ENCODE data around the gene LIPT2.

LIPT2 gene

DNA sequence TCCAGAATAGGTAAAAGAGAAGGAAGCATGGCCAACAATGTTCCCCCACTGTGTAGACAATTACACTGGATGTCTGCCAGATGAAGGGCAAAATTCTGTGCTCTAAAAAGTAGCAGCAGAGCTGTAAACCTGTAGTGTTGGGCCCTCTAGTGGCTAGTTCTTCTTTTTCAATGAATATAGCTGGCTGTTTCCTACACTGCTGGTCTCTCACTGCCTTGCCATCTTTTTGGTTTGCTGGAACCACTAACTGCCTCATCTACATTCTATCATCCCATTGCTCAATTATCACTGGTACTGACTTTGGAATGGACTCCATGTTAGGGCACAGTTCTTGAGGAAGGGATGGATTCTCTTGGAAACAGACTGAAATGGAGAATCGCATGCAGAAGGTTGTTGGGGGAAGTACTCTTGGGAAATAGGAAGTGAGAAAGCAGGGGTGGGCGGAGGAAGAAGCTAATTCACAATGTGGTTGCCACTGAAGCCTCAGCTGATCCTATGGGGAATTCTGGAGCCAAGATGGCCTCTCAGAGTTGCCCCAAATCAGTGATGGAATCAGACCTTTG lies 44.1 kb downstream of the LIPT2 start:
- TF ChIP-seq, protein P1, sequence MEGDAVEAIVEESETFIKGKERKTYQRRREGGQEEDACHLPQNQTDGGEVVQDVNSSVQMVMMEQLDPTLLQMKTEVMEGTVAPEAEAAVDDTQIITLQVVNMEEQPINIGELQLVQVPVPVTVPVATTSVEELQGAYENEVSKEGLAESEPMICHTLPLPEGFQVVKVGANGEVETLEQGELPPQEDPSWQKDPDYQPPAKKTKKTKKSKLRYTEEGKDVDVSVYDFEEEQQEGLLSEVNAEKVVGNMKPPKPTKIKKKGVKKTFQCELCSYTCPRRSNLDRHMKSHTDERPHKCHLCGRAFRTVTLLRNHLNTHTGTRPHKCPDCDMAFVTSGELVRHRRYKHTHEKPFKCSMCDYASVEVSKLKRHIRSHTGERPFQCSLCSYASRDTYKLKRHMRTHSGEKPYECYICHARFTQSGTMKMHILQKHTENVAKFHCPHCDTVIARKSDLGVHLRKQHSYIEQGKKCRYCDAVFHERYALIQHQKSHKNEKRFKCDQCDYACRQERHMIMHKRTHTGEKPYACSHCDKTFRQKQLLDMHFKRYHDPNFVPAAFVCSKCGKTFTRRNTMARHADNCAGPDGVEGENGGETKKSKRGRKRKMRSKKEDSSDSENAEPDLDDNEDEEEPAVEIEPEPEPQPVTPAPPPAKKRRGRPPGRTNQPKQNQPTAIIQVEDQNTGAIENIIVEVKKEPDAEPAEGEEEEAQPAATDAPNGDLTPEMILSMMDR (IDR thresholded peaks at IDR 0.05): peak; percentile 50
- no peak overlapping the region for H3K4me3 ChIP-seq
- DNase-seq (ENCODE audit: low spot score): no peak
- H3K27ac ChIP-seq: no peak overlapping the region

- TF ChIP-seq, protein P1 (IDR thresholded peaks at IDR 0.05): no peak
- Histone ChIP-seq H3K27ac (no peak overlapping the region), H3K4me3 (no peak overlapping the region)
- no peak for DNase-seq (ENCODE audit: low spot score)
Measured at GRCh38 chr11:74447720-74448119, 45.8 kb downstream of the LIPT2 start.

- Histone ChIP-seq H3K4me3 (no peak overlapping the region), H3K27ac (no peak overlapping the region)
- DNase-seq (ENCODE audit: low spot score): no peak
- TF ChIP-seq, protein P1 (IDR thresholded peaks at IDR 0.05): no peak
Measured at GRCh38 chr11:74446532-74446938, 47.0 kb downstream of the LIPT2 start.

GRCh38 chr11:74444173-74444826 lies 49.2 kb downstream of the LIPT2 start:
- TF ChIP-seq, protein P1 (IDR thresholded peaks at IDR 0.05): no peak
- DNase-seq (ENCODE audit: low spot score): no peak
- H3K27ac ChIP-seq: peak overlapping the region in 1 of 2 donors; percentile 81
- H3K4me3 ChIP-seq: peak overlapping the region; percentile 20

- TF ChIP-seq, protein P1 (IDR thresholded peaks at IDR 0.05): no peak
- peak overlapping the region; percentile 20 for H3K4me3 ChIP-seq
Measured at GRCh38 chr11:74443071-74443864, 50.3 kb downstream of the LIPT2 start.

DNA sequence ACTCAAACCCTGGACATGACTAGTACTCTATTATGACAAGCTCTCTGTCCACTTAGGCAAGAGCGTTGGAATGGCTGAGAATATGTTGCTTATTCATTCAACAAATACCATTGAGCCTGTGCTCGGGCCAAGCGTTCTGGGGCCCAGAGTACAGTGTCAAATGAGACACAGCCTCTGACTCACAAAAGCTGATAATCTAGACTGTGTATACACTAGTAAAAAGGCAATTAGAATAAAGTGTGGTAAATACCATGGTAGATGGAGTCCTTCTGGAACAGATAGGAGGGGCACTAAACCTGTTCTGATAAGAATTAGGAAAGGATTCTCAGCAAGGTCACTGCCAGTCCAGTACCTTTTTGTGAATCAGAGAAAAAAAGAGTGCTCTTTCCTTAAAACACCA lies 50.9 kb downstream of the LIPT2 start:
- Histone ChIP-seq H3K4me3 (no peak overlapping the region), H3K27ac (peak overlapping the region; percentile 65 to 81)
- no peak for DNase-seq (ENCODE audit: low spot score)
- TF ChIP-seq, protein P1 (IDR thresholded peaks at IDR 0.05): no peak

More at GRCh38 chr11:74443071-74443864, 50.3 kb downstream of the LIPT2 start:
- no peak for DNase-seq (ENCODE audit: low spot score)
- H3K27ac ChIP-seq: peak overlapping the region; percentile 65 to 81
